DND-41 (cell line): ENCODE results near the gene GNG13.

ENCODE experiments used
- CTCF ChIP-seq: IDR thresholded peaks from 2 replicates; pipeline ENCODE4 v1.5.1; 2012; ENCODE audit warnings: borderline replicate concordance, low read length, moderate library complexity, mild to moderate bottlenecking; ENCODE audit not compliant: poor library complexity, severe bottlenecking; ENCODE audit errors: extremely low read depth
- EZH2 ChIP-seq: IDR thresholded peaks from 3 replicates; pipeline ENCODE4 v1.6.1; 2012; ENCODE audit warnings: borderline replicate concordance, low read depth, mild to moderate bottlenecking, moderate library complexity, low read length, inconsistent platforms; ENCODE audit not compliant: severe bottlenecking

GRCh38 chr16:833411-833810, 32.9 kb upstream of the GNG13 start:
- no peak for TF ChIP-seq CTCF
- no peak for TF ChIP-seq EZH2
